CD4-positive, CD25-positive, alpha-beta regulatory T cell (primary cell): ENCODE data around the gene NEMP2. TPM values are rescaled to one million over a fixed set of nuclear protein-coding genes. Genes with fewer than 3 reads are reported as not detected.
A peak's percentile ranks its signal among the peaks of the same experiment; 100 is the strongest.

Experiments
- ATAC-seq, 2 donors: fragments of 150-1000 bp; cut with Tn5 transposase; one replicate each; pipeline ENCODE4 v1.10.0; 2021; ENCODE audit warnings: low read depth in 2 of 2, moderate number of reproducible peaks in 2 of 2, moderate library complexity in 1 of 2
- DNase-seq, 3 donors: peaks; one replicate each; pipeline versions ENCODE4 v3.0.0 to v3.0.0-alpha.2; 2012 to 2022; ENCODE audit warnings: mixed read lengths in 1 of 3
- H3K27ac ChIP-seq: one replicate; pipeline ENCODE4 v1.7.0; 2013; ENCODE audit warnings: mild to moderate bottlenecking, low read length; ENCODE audit not compliant: insufficient read depth, poor library complexity, severe bottlenecking
- H3K27me3 ChIP-seq: one replicate; pipeline ENCODE4 v1.7.0; 2013; ENCODE audit warnings: low read length; ENCODE audit not compliant: control insufficient read depth, insufficient read depth
- H3K36me3 ChIP-seq: one replicate; pipeline ENCODE4 v1.7.0; 2013; ENCODE audit warnings: mild to moderate bottlenecking, low read length, moderate library complexity; ENCODE audit not compliant: control insufficient read depth, insufficient read depth
- H3K4me1 ChIP-seq: 2 replicates; pipeline ENCODE4 v1.7.0; 2013; ENCODE audit warnings: mild to moderate bottlenecking, low read length; ENCODE audit not compliant: insufficient read depth, control insufficient read depth, poor library complexity, severe bottlenecking
- H3K4me3 ChIP-seq: one replicate; pipeline ENCODE4 v1.7.0; 2013; ENCODE audit warnings: low read depth, mild to moderate bottlenecking, low read length, moderate library complexity
- H3K9me3 ChIP-seq, 2 experiments: 1 replicate in 1 of 2; 2 replicates in 1 of 2; pipeline ENCODE4 v1.7.0; 2013; ENCODE audit warnings: low read length in 2 of 2, mild to moderate bottlenecking in 1 of 2, moderate library complexity in 1 of 2; ENCODE audit not compliant: control insufficient read depth in 2 of 2
- H3K27ac Mint-ChIP-seq, 3 donors: one replicate each; pipeline ENCODE4 v1.8.0; 2020 to 2022; ENCODE audit warnings: mild to moderate bottlenecking in 3 of 3, mixed read lengths in 3 of 3, moderate library complexity in 2 of 3
- H3K27me3 Mint-ChIP-seq: one replicate; pipeline ENCODE4 v1.8.0; 2022; ENCODE audit warnings: mild to moderate bottlenecking, mixed read lengths
- H3K36me3 Mint-ChIP-seq: one replicate; pipeline ENCODE4 v1.8.0; 2020; ENCODE audit warnings: mixed read lengths
- H3K4me1 Mint-ChIP-seq, 4 donors: one replicate each; pipeline ENCODE4 v1.8.0; 2020 to 2022; ENCODE audit warnings: mixed read lengths in 4 of 4, mild to moderate bottlenecking in 1 of 4
- H3K4me3 Mint-ChIP-seq, 4 donors: one replicate each; pipeline ENCODE4 v1.8.0; 2020 to 2022; ENCODE audit warnings: mild to moderate bottlenecking in 4 of 4, mixed read lengths in 4 of 4, moderate library complexity in 3 of 4
- H3K9me3 Mint-ChIP-seq, 7 donors: one replicate each; pipeline ENCODE4 v1.8.0; 2020 to 2022; ENCODE audit warnings: mixed read lengths in 7 of 7, mild to moderate bottlenecking in 3 of 7, moderate library complexity in 2 of 7
- polyA plus RNA-seq, 4 donors: library from polyadenylated mRNA; unstranded; fragments of 300-500 nt; fragmentation: Illumina TruSeq; gene quantifications; one replicate each; pipeline ENCODE4 v1.2.3, GENCODE V29; 2021
- total RNA-seq: library from RNA; stranded (reverse); gene quantifications from one replicate; pipeline ENCODE4 v1.2.3, GENCODE V29; 2022

The NEMP2 gene
- total and polyA plus RNA-seq, 5 donors from 2014 or later, result 10.7 to 14.9 (median 14.4) TPM

- ATAC-seq, result no peak
- H3K27ac Mint-ChIP-seq, result peak overlapping the region; percentile 32 to 87 (median 63)
- H3K27ac ChIP-seq, result peak overlapping the region; percentile 47
- DNase-seq, result peak in 1 of 3 donors; percentile 40
- no peak overlapping the region for H3K4me3 ChIP-seq
- H3K27me3 ChIP-seq, result no peaks in the 10 kb centered on the region
- H3K9me3 ChIP-seq, result no peaks in the 10 kb centered on the region
- peaks cover 54% of the 10 kb centered on the region for H3K4me1 ChIP-seq
- peak overlapping the region in 2 of 4 donors; percentile 54 to 65 for H3K4me3 Mint-ChIP-seq
- H3K27me3 Mint-ChIP-seq, result no peaks in the 10 kb centered on the region
- no peaks in the 10 kb centered on the region for H3K36me3 ChIP-seq
- H3K4me1 Mint-ChIP-seq, result peaks cover 28 to 87% (median 59%) of the 10 kb centered on the region in 4 donors
- H3K36me3 Mint-ChIP-seq, result peaks cover 8% of the 10 kb centered on the region
- peaks cover 0 to 1% (median 0%) of the 10 kb centered on the region in 7 donors for H3K9me3 Mint-ChIP-seq
These were observed 4.1 kb downstream of the NEMP2 start for GRCh38 chr2:190530248-190530900.

- Histone ChIP-seq H3K4me3 (no peak overlapping the region), H3K36me3 (no peaks in the 10 kb centered on the region), H3K27me3 (no peaks in the 10 kb centered on the region), H3K4me1 (peaks cover 47% of the 10 kb centered on the region), H3K9me3 (no peaks in the 10 kb centered on the region), H3K27ac (peak overlapping the region; percentile 47)
- Mint-ChIP-seq H3K27me3 (no peaks in the 10 kb centered on the region), H3K27ac (peak overlapping the region; percentile 32 to 90 (median 85)), H3K9me3 (peaks cover 0 to 1% (median 0%) of the 10 kb centered on the region in 7 donors), H3K4me3 (peak overlapping the region in 3 of 4 donors; percentile 3 to 65 (median 23)), H3K36me3 (peaks cover 8% of the 10 kb centered on the region), H3K4me1 (peaks cover 28 to 84% (median 62%) of the 10 kb centered on the region in 4 donors)
- no peak for DNase-seq
- no peak for ATAC-seq
These were observed 4.9 kb downstream of the NEMP2 start for GRCh38 chr2:190529486-190530247.

GRCh38 chr2:190528521-190529001 is 6.0 kb downstream of the NEMP2 start:
- Histone ChIP-seq H3K9me3 (no peaks in the 10 kb centered on the region), H3K4me1 (peaks cover 40% of the 10 kb centered on the region), H3K27me3 (no peaks in the 10 kb centered on the region), H3K27ac (no peak overlapping the region), H3K36me3 (peaks cover 2% of the 10 kb centered on the region), H3K4me3 (no peak overlapping the region)
- no peak for ATAC-seq
- no peak for DNase-seq
- no peaks in the 10 kb centered on the region for H3K27me3 Mint-ChIP-seq
- H3K36me3 Mint-ChIP-seq, result peaks cover 13% of the 10 kb centered on the region
- H3K4me1 Mint-ChIP-seq, result peaks cover 28 to 77% (median 61%) of the 10 kb centered on the region in 4 donors
- H3K27ac Mint-ChIP-seq, result peak overlapping the region in 2 of 3 donors; percentile 32 to 80
- peak overlapping the region in 1 of 4 donors; percentile 23 for H3K4me3 Mint-ChIP-seq
- peaks cover 0 to 1% (median 0%) of the 10 kb centered on the region in 7 donors for H3K9me3 Mint-ChIP-seq

- no peak overlapping the region for H3K27ac ChIP-seq
- no peaks in the 10 kb centered on the region for H3K27me3 ChIP-seq
- Mint-ChIP-seq H3K9me3 (peaks cover 0 to 1% (median 0%) of the 10 kb centered on the region in 7 donors), H3K4me3 (peak overlapping the region in 2 of 4 donors; percentile 0 to 3), H3K4me1 (peaks cover 28 to 71% (median 56%) of the 10 kb centered on the region in 4 donors), H3K27ac (peak overlapping the region in 2 of 3 donors; percentile 22 to 80), H3K36me3 (peaks cover 17% of the 10 kb centered on the region), H3K27me3 (no peaks in the 10 kb centered on the region)
- no peaks in the 10 kb centered on the region for H3K9me3 ChIP-seq
- DNase-seq (no peak), ATAC-seq (no peak)
- peaks cover 34% of the 10 kb centered on the region for H3K4me1 ChIP-seq
- H3K4me3 ChIP-seq, result no peak overlapping the region
- H3K36me3 ChIP-seq, result peaks cover 2% of the 10 kb centered on the region
These were observed 6.6 kb downstream of the NEMP2 start for GRCh38 chr2:190527918-190528317.

GRCh38 chr2:190527214-190527613 is 7.3 kb downstream of the NEMP2 start:
- Histone ChIP-seq H3K36me3 (peaks cover 2% of the 10 kb centered on the region), H3K4me3 (no peak overlapping the region), H3K27me3 (no peaks in the 10 kb centered on the region), H3K4me1 (peaks cover 27% of the 10 kb centered on the region), H3K9me3 (no peaks in the 10 kb centered on the region), H3K27ac (no peak overlapping the region)
- no peak for ATAC-seq
- peaks cover 28 to 65% (median 53%) of the 10 kb centered on the region in 4 donors for H3K4me1 Mint-ChIP-seq
- H3K4me3 Mint-ChIP-seq, result no peak overlapping the region
- peak overlapping the region in 1 of 3 donors; percentile 38 for H3K27ac Mint-ChIP-seq
- peaks cover 23% of the 10 kb centered on the region for H3K36me3 Mint-ChIP-seq
- no peak for DNase-seq
- H3K9me3 Mint-ChIP-seq, result peaks cover 0 to 1% (median 0%) of the 10 kb centered on the region in 7 donors
- no peaks in the 10 kb centered on the region for H3K27me3 Mint-ChIP-seq

- peaks cover 2% of the 10 kb centered on the region for H3K36me3 ChIP-seq
- H3K27me3 ChIP-seq, result no peaks in the 10 kb centered on the region
- peak overlapping the region in 2 of 3 donors; percentile 9 to 39 for H3K27ac Mint-ChIP-seq
- peaks cover 29 to 65% (median 54%) of the 10 kb centered on the region in 4 donors for H3K4me1 Mint-ChIP-seq
- ATAC-seq (no peak), DNase-seq (no peak)
- H3K36me3 Mint-ChIP-seq, result peaks cover 28% of the 10 kb centered on the region
- no peak overlapping the region for H3K27ac ChIP-seq
- H3K27me3 Mint-ChIP-seq, result no peaks in the 10 kb centered on the region
- peaks cover 20% of the 10 kb centered on the region for H3K4me1 ChIP-seq
- H3K9me3 ChIP-seq, result no peaks in the 10 kb centered on the region
- peaks cover 0 to 1% (median 0%) of the 10 kb centered on the region in 7 donors for H3K9me3 Mint-ChIP-seq
- no peak overlapping the region for H3K4me3 Mint-ChIP-seq
- no peak overlapping the region for H3K4me3 ChIP-seq
These were observed 8.3 kb downstream of the NEMP2 start for GRCh38 chr2:190526105-190526750.

GRCh38 chr2:190524928-190525327 is 9.6 kb downstream of the NEMP2 start:
- H3K9me3 Mint-ChIP-seq, result peaks cover 0 to 1% (median 0%) of the 10 kb centered on the region in 7 donors
- H3K27ac Mint-ChIP-seq, result no peak overlapping the region
- no peak overlapping the region for H3K4me3 ChIP-seq
- peaks cover 18% of the 10 kb centered on the region for H3K4me1 ChIP-seq
- no peak overlapping the region for H3K4me3 Mint-ChIP-seq
- peaks cover 38% of the 10 kb centered on the region for H3K36me3 Mint-ChIP-seq
- no peaks in the 10 kb centered on the region for H3K27me3 ChIP-seq
- H3K4me1 Mint-ChIP-seq, result peaks cover 28 to 64% (median 57%) of the 10 kb centered on the region in 4 donors
- no peak overlapping the region for H3K27ac ChIP-seq
- no peaks in the 10 kb centered on the region for H3K9me3 ChIP-seq
- no peak for ATAC-seq
- no peak for DNase-seq
- peaks cover 2% of the 10 kb centered on the region for H3K36me3 ChIP-seq
- no peaks in the 10 kb centered on the region for H3K27me3 Mint-ChIP-seq
